SK-N-SH treated with all-trans-retinoic acid at 6 μM for 48 hours (cell line): ENCODE measurements around the gene IL18R1.
A peak's percentile ranks its signal among the peaks of the same experiment; 100 is the strongest.

ENCODE experiments used
- ATAC-seq: fragments of 200-7000 bp; cut with Tn5 transposase; 3 replicates; pipeline ENCODE4 v1.9.1; 2020; ENCODE audit warnings: mild to moderate bottlenecking, moderate library complexity
- ARNTL ChIP-seq: fragments of 450-650 bp; formaldehyde crosslinking; IDR thresholded peaks from 2 replicates; pipeline ENCODE4 v1.5.0; 2020; ENCODE audit warnings: low read depth, mild to moderate bottlenecking, moderate library complexity, borderline replicate concordance
- CREB5 ChIP-seq: fragments of 250-450 bp; sonication (Bioruptor Pico); IDR thresholded peaks from 2 replicates; pipeline ENCODE4 v1.5.1; 2020; ENCODE audit warnings: low read depth, mild to moderate bottlenecking, moderate library complexity
- CSDC2 ChIP-seq: fragments of 250-450 bp; sonication (Bioruptor Pico); IDR thresholded peaks from 2 replicates; pipeline ENCODE4 v1.5.0; 2020; ENCODE audit warnings: mild to moderate bottlenecking, moderate library complexity
- CSRNP3 ChIP-seq: fragments of 250-450 bp; sonication (Bioruptor Pico); IDR thresholded peaks from 2 replicates; pipeline ENCODE4 v1.5.1; 2021; ENCODE audit warnings: mild to moderate bottlenecking, moderate library complexity
- ESRRG ChIP-seq: fragments of 250-450 bp; sonication (Bioruptor Pico); IDR thresholded peaks from 2 replicates; pipeline ENCODE4 v1.6.1; 2021; ENCODE audit warnings: mild to moderate bottlenecking
- ISL1 ChIP-seq: fragments of 250-450 bp; sonication (Bioruptor Pico); IDR thresholded peaks from 2 replicates; pipeline ENCODE4 v2.1.2; 2022; ENCODE audit warnings: mild to moderate bottlenecking, moderate library complexity
- OSR1 ChIP-seq: fragments of 250-450 bp; sonication (Bioruptor Pico); IDR thresholded peaks from 2 replicates; pipeline ENCODE4 v1.8.0; 2022; ENCODE audit warnings: moderate library complexity, mild to moderate bottlenecking, inconsistent platforms
- PATZ1 ChIP-seq: fragments of 250-450 bp; sonication (Bioruptor Pico); IDR thresholded peaks from 2 replicates; pipeline ENCODE4 v1.8.0; 2020; ENCODE audit warnings: mild to moderate bottlenecking, moderate library complexity, borderline replicate concordance
- POU6F1 ChIP-seq: fragments of 250-450 bp; sonication (Bioruptor Pico); IDR thresholded peaks from 2 replicates; pipeline ENCODE4 v1.8.0; 2021; ENCODE audit warnings: low read depth, mild to moderate bottlenecking, moderate library complexity, borderline replicate concordance
- RARB ChIP-seq: fragments of 250-450 bp; sonication (Bioruptor Pico); IDR thresholded peaks from 2 replicates; pipeline ENCODE4 v1.8.0; 2021; ENCODE audit warnings: mild to moderate bottlenecking, moderate library complexity
- SNAI2 ChIP-seq: fragments of 250-450 bp; sonication (Bioruptor Pico); IDR thresholded peaks from 2 replicates; pipeline ENCODE4 v1.5.0; 2020; ENCODE audit warnings: mild to moderate bottlenecking, moderate library complexity
- TOX ChIP-seq: fragments of 250-450 bp; sonication (Bioruptor Pico); IDR thresholded peaks from 2 replicates; pipeline ENCODE4 v1.8.0; 2021; ENCODE audit warnings: mild to moderate bottlenecking, moderate library complexity, borderline replicate concordance
- TSHZ2 ChIP-seq: fragments of 250-450 bp; sonication (Bioruptor Pico); IDR thresholded peaks from 2 replicates; pipeline ENCODE4 v1.5.0; 2020; ENCODE audit warnings: mild to moderate bottlenecking, moderate library complexity
- ZFP3 ChIP-seq: fragments of 250-450 bp; sonication (Bioruptor Pico); IDR thresholded peaks from 2 replicates; pipeline ENCODE4 v1.5.0; 2020; ENCODE audit warnings: mild to moderate bottlenecking, moderate library complexity
- ZFP30 ChIP-seq: fragments of 450-650 bp; formaldehyde crosslinking; IDR thresholded peaks from 2 replicates; pipeline ENCODE4 v1.5.0; 2022; ENCODE audit warnings: mild to moderate bottlenecking, moderate library complexity
- ZNF565 ChIP-seq: fragments of 450-650 bp; formaldehyde crosslinking; conservative IDR thresholded peaks from 2 replicates; pipeline ENCODE4 v1.5.0; 2020; ENCODE audit warnings: low read depth, mild to moderate bottlenecking, moderate library complexity
- ZNF70 ChIP-seq: fragments of 450-650 bp; formaldehyde crosslinking; IDR thresholded peaks from 2 replicates; pipeline ENCODE4 v1.5.0; 2020; ENCODE audit warnings: mild to moderate bottlenecking, moderate library complexity
- ZNF8 ChIP-seq: fragments of 450-650 bp; formaldehyde crosslinking; IDR thresholded peaks from 2 replicates; pipeline ENCODE4 v1.5.0; 2020; ENCODE audit warnings: mild to moderate bottlenecking, moderate library complexity

Gene IL18R1

GRCh38 chr2:102355526-102356380 lies at the start of gene IL18R1:
IL18R1 (plus strand) TSS chr2:102355796; CDS start chr2:102362661, 6,865 bp downstream.
- peak; percentile 100 for ATAC-seq
- TF ChIP-seq ZFP3 (no peak), TSHZ2 (CRISPR knock-in tag) (no peak), ZNF8 (CRISPR knock-in tag) (no peak), CSDC2 (CRISPR knock-in tag) (no peak), ZFP30 (CRISPR knock-in tag) (no peak)

GRCh38 chr2:102306125-102306524 lies 49.5 kb upstream of the IL18R1 start:
- ATAC-seq, result no peak
- TF ChIP-seq RARB (no peak), TOX (CRISPR knock-in tag) (no peak), SNAI2 (CRISPR knock-in tag) (no peak), CREB5 (CRISPR knock-in tag) (no peak), PATZ1 (CRISPR knock-in tag) (no peak), ISL1 (CRISPR knock-in tag) (no peak), CSRNP3 (CRISPR knock-in tag) (no peak), ZNF8 (CRISPR knock-in tag) (no peak), ZFP3 (no peak), ESRRG (CRISPR knock-in tag) (no peak), CSDC2 (CRISPR knock-in tag) (no peak)

GRCh38 chr2:102310964-102311640 lies 44.5 kb upstream of the IL18R1 start, which contains the start of gene IL1RL1:
IL1RL1 (plus strand) TSS chr2:102311563; CDS start chr2:102338265, 26,702 bp downstream.
- ATAC-seq, result no peak
- no peak for TF ChIP-seq ISL1 (CRISPR knock-in tag)
- TF ChIP-seq TSHZ2 (CRISPR knock-in tag), result no peak
- TF ChIP-seq SNAI2 (CRISPR knock-in tag), result no peak
- no peak for TF ChIP-seq ARNTL (CRISPR knock-in tag)
- TF ChIP-seq POU6F1 (CRISPR knock-in tag), result no peak
- no peak for TF ChIP-seq ZNF70 (CRISPR knock-in tag)
- TF ChIP-seq RARB, result no peak
- TF ChIP-seq ESRRG (CRISPR knock-in tag), result no peak
- TF ChIP-seq ZFP30 (CRISPR knock-in tag), result no peak
- no peak for TF ChIP-seq ZNF565 (CRISPR knock-in tag)
- no peak for TF ChIP-seq PATZ1 (CRISPR knock-in tag)
- no peak for TF ChIP-seq TOX (CRISPR knock-in tag)
- TF ChIP-seq OSR1, result no peak
- no peak for TF ChIP-seq CSRNP3 (CRISPR knock-in tag)
